Natural killer cell (primary cell): ENCODE data around the gene RFX1. TPM values are rescaled to one million over a fixed set of nuclear protein-coding genes. Genes with fewer than 3 reads are reported as not detected.
"Not testable (repeated sequence)": the region's sequence is repeated elsewhere in the genome, so short reads cannot be mapped to it uniquely, and the experiment has no call there.

Experiments used
- ATAC-seq, 3 donors: fragments of 150-1000 bp in 2 of 3; fragments of 200-7000 bp in 1 of 3; cut with Tn5 transposase; 1 replicate in 1 of 3; 2 replicates in 2 of 3; pipeline ENCODE4 v1.10.0; 2021; ENCODE audit warnings: mild to moderate bottlenecking in 2 of 3, moderate library complexity in 2 of 3
- DNase-seq, 2 donors: peaks; one replicate each; pipeline versions ENCODE4 v3.0.0 to v3.0.0-alpha.2; 2013 to 2021; ENCODE audit warnings: mixed read lengths in 1 of 2
- H3K27ac ChIP-seq: one replicate; pipeline ENCODE4 v1.5.1; 2013; ENCODE audit warnings: mild to moderate bottlenecking, low read length
- H3K27me3 ChIP-seq: one replicate; pipeline ENCODE4 v1.6.1; 2013; ENCODE audit warnings: low read length; ENCODE audit not compliant: control insufficient read depth, insufficient read depth
- H3K36me3 ChIP-seq: one replicate; pipeline ENCODE4 v1.6.1; 2013; ENCODE audit warnings: low read length; ENCODE audit not compliant: control insufficient read depth, insufficient read depth
- H3K4me1 ChIP-seq: one replicate; pipeline ENCODE4 v1.6.1; 2013; ENCODE audit warnings: low read length; ENCODE audit not compliant: control insufficient read depth, insufficient read depth
- H3K4me3 ChIP-seq: one replicate; pipeline ENCODE4 v1.5.1; 2013; ENCODE audit warnings: low read length
- H3K9me3 ChIP-seq: one replicate; pipeline ENCODE4 v1.6.1; 2013; ENCODE audit warnings: low read length; ENCODE audit not compliant: control insufficient read depth, insufficient read depth
- H3K27ac Mint-ChIP-seq, 2 donors: one replicate each; pipeline ENCODE4 v1.8.0; 2022; ENCODE audit warnings: mild to moderate bottlenecking in 2 of 2, mixed read lengths in 2 of 2, moderate library complexity in 1 of 2
- H3K27me3 Mint-ChIP-seq, 2 donors: one replicate each; pipeline ENCODE4 v1.8.0; 2022; ENCODE audit warnings: low read depth in 2 of 2, mixed read lengths in 2 of 2
- H3K36me3 Mint-ChIP-seq: one replicate; pipeline ENCODE4 v1.8.0; 2022; ENCODE audit warnings: mixed read lengths
- H3K4me1 Mint-ChIP-seq, 2 donors: one replicate each; pipeline ENCODE4 v1.8.0; 2022; ENCODE audit warnings: mixed read lengths in 2 of 2
- H3K4me3 Mint-ChIP-seq: one replicate; pipeline ENCODE4 v1.8.0; 2022; ENCODE audit warnings: mild to moderate bottlenecking, moderate library complexity, mixed read lengths
- H3K9me3 Mint-ChIP-seq, 2 donors: one replicate each; pipeline ENCODE4 v1.8.0; 2022; ENCODE audit warnings: mixed read lengths in 2 of 2
- WGBS: methylation state at CpG from one replicate; pipeline ENCODE4 v1.1.7; 2013; ENCODE audit warnings: missing lambda C conversion rate; ENCODE audit not compliant: insufficient coverage; 5-methylcytosine and 5-hydroxymethylcytosine counted together
- intact Hi-C: fragments of 100-400 bp; cut with micrococcal nuclease; formaldehyde crosslinking; loops from one replicate; pipeline ENCODE4 v1.14.2; 2022
- total RNA-seq, 4 donors: library from RNA; stranded (reverse); fragments of 120-200 nt in 1 of 4; gene quantifications; one replicate each; pipeline versions ENCODE4 v1.2.3 to v1.2.4, GENCODE V29; 2013 to 2022
- TF ChIP-seq, protein P1 (sequence below): fragments of 200-600 bp; IDR thresholded peaks from one replicate; pipeline ENCODE4 v1.8.0; 2022; ENCODE audit warnings: antibody characterized with exemption

Gene RFX1
- total RNA-seq, 3 donors from 2014 or later (not counting 1 experiment from before 2014, with no cell fraction given) = 26.0 to 31.8 (median 30.5) TPM

DNA sequence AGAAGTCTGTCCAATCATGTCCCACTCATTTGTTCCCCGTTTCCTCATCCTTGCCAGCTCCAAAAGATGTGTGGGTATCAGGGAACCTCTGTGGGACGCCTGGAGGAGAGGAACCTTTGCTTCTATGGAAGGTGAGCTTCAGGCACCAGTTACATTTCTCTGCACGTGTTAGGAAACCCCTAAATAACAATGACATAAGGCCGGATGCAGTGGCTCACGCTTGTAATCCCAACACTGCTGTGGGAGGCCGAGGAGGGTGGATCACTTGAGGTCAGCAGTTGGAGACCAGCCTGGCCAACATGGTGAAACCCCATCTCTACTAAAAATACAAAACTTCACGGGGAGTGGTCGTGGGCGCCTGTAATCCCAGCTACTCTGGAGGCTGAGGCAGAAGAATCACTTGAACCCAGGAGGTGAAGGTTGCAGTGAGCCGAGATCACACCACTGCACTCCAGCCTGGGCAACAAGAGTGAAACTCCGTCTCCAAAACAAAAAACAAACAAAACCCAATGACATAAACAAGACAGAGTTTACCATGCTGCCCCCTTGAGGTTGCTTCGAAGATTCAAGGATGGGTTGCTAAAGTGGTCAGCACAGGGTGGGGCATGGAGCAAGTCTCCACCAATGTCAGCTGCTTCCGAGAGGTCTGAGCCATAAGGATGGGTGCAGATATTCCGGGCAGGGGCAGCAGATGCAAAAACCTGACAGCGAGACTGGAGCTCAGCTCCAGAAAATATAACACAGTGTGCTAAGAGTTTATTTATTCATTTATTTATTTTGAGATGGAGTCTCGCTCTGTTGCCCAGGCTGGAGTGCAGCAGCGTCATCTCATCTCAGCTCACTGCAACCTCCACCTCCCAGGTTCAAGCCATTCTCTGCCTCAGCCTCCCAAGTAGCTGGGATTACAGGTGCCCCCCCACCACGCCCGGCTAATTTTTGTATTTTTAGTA lies 36.8 kb upstream of the RFX1 start:
- Mint-ChIP-seq H3K4me1 (peaks cover 10 to 29% of the 10 kb centered on the region in 2 donors), H3K4me3 (peak overlapping the region; percentile 21), H3K27ac (peak overlapping the region; percentile 91 to 93)
- DNase-seq (peak; percentile 43 to 83), ATAC-seq (peak; percentile 77 to 89 (median 80))
- H3K36me3 Mint-ChIP-seq, H3K27me3 ChIP-seq, H3K9me3 ChIP-seq, H3K27me3 Mint-ChIP-seq, H3K4me3 ChIP-seq, H3K9me3 Mint-ChIP-seq: not testable (repeated sequence)
- H3K4me1 ChIP-seq = peaks cover 21% of the 10 kb centered on the region
- peak overlapping the region; percentile 84 for H3K27ac ChIP-seq
- intact Hi-C loops = loop anchor here (5.0 kb wide), 1 partner anchor 36 kb away; the partner anchor contains the start of gene RFX1
- peaks cover 55% of the 10 kb centered on the region for H3K36me3 ChIP-seq
- TF ChIP-seq, protein P1, sequence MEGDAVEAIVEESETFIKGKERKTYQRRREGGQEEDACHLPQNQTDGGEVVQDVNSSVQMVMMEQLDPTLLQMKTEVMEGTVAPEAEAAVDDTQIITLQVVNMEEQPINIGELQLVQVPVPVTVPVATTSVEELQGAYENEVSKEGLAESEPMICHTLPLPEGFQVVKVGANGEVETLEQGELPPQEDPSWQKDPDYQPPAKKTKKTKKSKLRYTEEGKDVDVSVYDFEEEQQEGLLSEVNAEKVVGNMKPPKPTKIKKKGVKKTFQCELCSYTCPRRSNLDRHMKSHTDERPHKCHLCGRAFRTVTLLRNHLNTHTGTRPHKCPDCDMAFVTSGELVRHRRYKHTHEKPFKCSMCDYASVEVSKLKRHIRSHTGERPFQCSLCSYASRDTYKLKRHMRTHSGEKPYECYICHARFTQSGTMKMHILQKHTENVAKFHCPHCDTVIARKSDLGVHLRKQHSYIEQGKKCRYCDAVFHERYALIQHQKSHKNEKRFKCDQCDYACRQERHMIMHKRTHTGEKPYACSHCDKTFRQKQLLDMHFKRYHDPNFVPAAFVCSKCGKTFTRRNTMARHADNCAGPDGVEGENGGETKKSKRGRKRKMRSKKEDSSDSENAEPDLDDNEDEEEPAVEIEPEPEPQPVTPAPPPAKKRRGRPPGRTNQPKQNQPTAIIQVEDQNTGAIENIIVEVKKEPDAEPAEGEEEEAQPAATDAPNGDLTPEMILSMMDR = peak; percentile 57
- WGBS = 67% methylated on average over 17 of the region's 19 CpGs

DNA sequence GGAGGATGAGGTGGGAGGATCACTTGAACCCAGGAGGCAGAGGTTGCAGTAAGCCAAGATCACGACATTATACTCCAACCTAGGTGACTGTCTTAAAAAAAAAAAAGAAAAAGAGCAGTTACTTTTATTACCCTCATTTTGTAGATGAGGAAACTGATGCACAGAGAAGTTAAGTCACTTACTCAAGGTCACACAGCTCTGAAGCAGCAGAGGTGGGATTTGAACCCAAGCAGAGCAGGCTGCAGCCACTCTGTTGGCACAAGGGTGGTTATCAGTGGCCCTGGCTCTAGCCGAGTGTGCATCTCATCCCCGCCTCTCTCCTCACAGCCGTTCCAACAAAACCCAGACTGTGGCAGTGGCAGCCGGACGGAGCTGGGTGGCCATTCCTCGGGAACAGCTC lies 33.1 kb upstream of the RFX1 start:
- H3K36me3 Mint-ChIP-seq = no peaks in the 10 kb centered on the region

DNA sequence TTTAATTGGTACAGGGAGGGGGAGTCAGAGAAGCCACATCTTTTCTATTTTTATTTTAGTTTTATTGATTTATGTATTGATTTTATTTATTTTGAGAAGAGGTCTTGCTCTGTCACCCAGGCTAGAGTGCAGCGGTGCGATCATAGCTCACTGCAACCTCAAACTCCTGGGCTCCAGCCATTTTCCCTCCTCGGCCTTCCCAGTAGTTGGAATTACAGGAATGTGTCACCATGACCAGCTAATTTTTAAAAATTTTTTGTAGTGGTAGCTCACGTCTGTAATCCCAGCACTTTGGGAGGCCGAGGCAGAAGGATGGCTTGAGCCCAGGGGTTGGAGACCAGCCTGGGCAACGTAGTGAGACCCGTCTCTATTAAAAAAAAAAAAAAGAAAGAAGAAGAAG lies 29.6 kb upstream of the RFX1 start:
- TF ChIP-seq, protein P1 = no peak
- H3K4me1 ChIP-seq = peaks cover 36% of the 10 kb centered on the region
- peak overlapping the region; percentile 21 to 68 for H3K27ac Mint-ChIP-seq
- WGBS = 91% methylated on average over 7 of the region's 7 CpGs
- peaks cover 26% of the 10 kb centered on the region for H3K36me3 ChIP-seq
- no peaks in the 10 kb centered on the region for H3K36me3 Mint-ChIP-seq
- no peaks in the 10 kb centered on the region for H3K27me3 Mint-ChIP-seq
- H3K4me1 Mint-ChIP-seq = peaks cover 21 to 52% of the 10 kb centered on the region in 2 donors
- no peak overlapping the region for H3K4me3 Mint-ChIP-seq
- no peak overlapping the region for H3K4me3 ChIP-seq
- no peak for ATAC-seq
- H3K27me3 ChIP-seq = no peaks in the 10 kb centered on the region
- H3K9me3 Mint-ChIP-seq = no peaks in the 10 kb centered on the region
- no peaks in the 10 kb centered on the region for H3K9me3 ChIP-seq
- no peak overlapping the region for H3K27ac ChIP-seq
- DNase-seq = no peak
- intact Hi-C loops = no loop called here

More for the DNA sequence above, 33.1 kb upstream of the RFX1 start:
- Histone ChIP-seq H3K27me3 (no peaks in the 10 kb centered on the region), H3K4me3 (no peak overlapping the region), H3K9me3 (no peaks in the 10 kb centered on the region), H3K36me3 (peaks cover 47% of the 10 kb centered on the region), H3K27ac (no peak overlapping the region), H3K4me1 (peaks cover 30% of the 10 kb centered on the region)
- Mint-ChIP-seq H3K27me3 (no peaks in the 10 kb centered on the region), H3K9me3 (no peaks in the 10 kb centered on the region), H3K27ac (peak overlapping the region; percentile 31 to 61), H3K4me1 (peaks cover 18 to 43% of the 10 kb centered on the region in 2 donors), H3K4me3 (no peak overlapping the region)
- intact Hi-C loops = no loop called here
- ATAC-seq (no peak), DNase-seq (no peak)
- TF ChIP-seq, protein P1 = no peak
- WGBS = 96% methylated on average over 6 of the region's 7 CpGs

DNA sequence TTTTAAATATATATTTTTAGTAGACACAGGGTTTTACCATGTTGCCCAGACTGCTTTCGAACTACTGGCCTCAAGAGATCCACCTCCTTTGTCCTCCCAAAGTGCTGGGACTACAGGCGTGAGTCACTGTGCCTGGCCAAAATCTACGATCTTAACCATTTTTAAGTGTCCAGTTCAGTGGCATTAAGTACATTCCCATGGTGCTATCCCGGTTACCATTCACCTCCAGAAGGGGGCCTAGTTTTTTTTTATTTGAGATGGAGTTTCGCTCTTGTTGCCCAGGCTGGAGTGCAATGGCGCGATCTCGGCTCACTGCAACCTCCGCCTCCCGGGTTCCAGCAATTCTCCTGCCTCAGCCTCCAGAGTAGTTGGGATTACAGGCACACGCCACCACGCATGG lies 29.0 kb upstream of the RFX1 start:
- H3K4me3 Mint-ChIP-seq, ATAC-seq, DNase-seq, intact Hi-C loops, H3K27me3 ChIP-seq, H3K9me3 ChIP-seq, H3K27ac ChIP-seq, H3K27me3 Mint-ChIP-seq, H3K4me3 ChIP-seq, H3K36me3 Mint-ChIP-seq, H3K9me3 Mint-ChIP-seq: not testable (repeated sequence)
- Mint-ChIP-seq H3K4me1 (peaks cover 23 to 56% of the 10 kb centered on the region in 2 donors), H3K27ac (peak overlapping the region in 1 of 2 donors; percentile 34)
- peaks cover 40% of the 10 kb centered on the region for H3K4me1 ChIP-seq
- WGBS = 95% methylated on average over 12 of the region's 12 CpGs
- peaks cover 23% of the 10 kb centered on the region for H3K36me3 ChIP-seq
